22Rv1 (cell line): ENCODE results near the gene BMPR2.

Source experiments
- H3K27ac ChIP-seq: fragments of 450-650 bp; 2 replicates; pipeline ENCODE4 v1.5.1; 2017
- CTCF ChIP-seq: fragments of 450-650 bp; IDR thresholded peaks from 2 replicates; pipeline ENCODE4 v1.5.1; 2017; ENCODE audit warnings: mild to moderate bottlenecking
- ZFX ChIP-seq: fragments of 450-650 bp; IDR thresholded peaks from 2 replicates; pipeline ENCODE4 v1.6.1; 2017; ENCODE audit warnings: antibody characterized with exemption, borderline replicate concordance

Gene BMPR2

GRCh38 chr2:202418027-202418426, 41.9 kb downstream of the BMPR2 start:
- no peak overlapping the region for H3K27ac ChIP-seq
- TF ChIP-seq CTCF, result no peak
- no peak for TF ChIP-seq ZFX

- H3K27ac ChIP-seq, result no peak overlapping the region
- no peak for TF ChIP-seq ZFX
- no peak for TF ChIP-seq CTCF
Observed at GRCh38 chr2:202418511-202418910, 42.4 kb downstream of the BMPR2 start.

GRCh38 chr2:202423139-202423538, 47.0 kb downstream of the BMPR2 start:
- H3K27ac ChIP-seq, result no peak overlapping the region
- no peak for TF ChIP-seq CTCF
- TF ChIP-seq ZFX, result no peak

- H3K27ac ChIP-seq, result no peak overlapping the region
- TF ChIP-seq ZFX (no peak), CTCF (no peak)
Observed at GRCh38 chr2:202425036-202425435, 48.9 kb downstream of the BMPR2 start.

GRCh38 chr2:202426751-202427150, 50.6 kb downstream of the BMPR2 start:
- H3K27ac ChIP-seq, result no peak overlapping the region
- TF ChIP-seq ZFX, result no peak
- TF ChIP-seq CTCF, result no peak

GRCh38 chr2:202429164-202429980, 53.2 kb downstream of the BMPR2 start:
- TF ChIP-seq CTCF (no peak), ZFX (no peak)
- no peak overlapping the region for H3K27ac ChIP-seq

- TF ChIP-seq CTCF (no peak), ZFX (no peak)
- H3K27ac ChIP-seq, result no peak overlapping the region
Observed at GRCh38 chr2:202432776-202433175, 56.6 kb downstream of the BMPR2 start.
